ENCODE measurements around the gene CCDC127.

DNA sequence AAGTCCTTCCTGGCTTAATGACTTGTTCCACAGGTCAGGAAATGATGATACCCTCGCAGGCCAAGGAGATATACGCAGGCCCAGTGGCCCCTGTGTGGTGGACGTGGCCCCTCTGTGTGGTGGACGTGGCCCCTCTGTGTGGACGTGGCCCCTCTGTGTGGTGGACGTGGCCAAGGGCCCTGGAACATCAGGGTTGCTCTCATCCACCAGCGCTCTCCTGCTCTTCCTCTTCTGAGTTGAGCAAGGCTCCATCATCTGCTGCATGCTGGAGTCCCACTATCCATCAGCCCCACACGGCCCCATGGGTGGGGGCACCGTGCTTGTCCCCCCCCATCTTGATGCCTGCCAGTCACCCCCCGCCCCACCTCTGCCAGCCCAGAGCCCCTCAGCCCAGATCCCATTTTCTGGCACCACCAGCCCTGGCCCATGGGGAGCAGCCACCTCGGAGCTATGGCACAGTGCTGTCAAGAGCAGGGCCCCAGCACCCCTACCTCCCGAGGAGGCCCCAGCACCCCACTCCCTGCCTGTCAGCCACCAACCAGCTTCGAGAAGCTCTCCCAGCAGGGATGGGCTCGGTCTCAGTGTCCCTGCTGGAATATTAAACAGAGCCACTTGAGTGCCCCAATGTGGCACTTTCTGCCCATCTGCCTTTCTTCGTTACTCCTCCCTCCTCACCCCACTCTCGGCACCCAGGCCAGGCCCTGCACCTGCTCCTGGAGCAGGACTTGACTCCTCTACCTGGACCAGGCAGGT lies 18.6 kb downstream of the CCDC127 start:
- TF ChIP-seq CEBPB (IDR thresholded peaks at IDR 0.05) (no peak), TAF1 (IDR thresholded peaks at IDR 0.05; ENCODE audit: low read depth) (no peak), YY1 (IDR thresholded peaks at IDR 0.05; ENCODE audit: low read depth) (no peak), CREB1 (IDR thresholded peaks at IDR 0.05; ENCODE audit: low read depth) (no peak), EP300 (IDR thresholded peaks at IDR 0.05; ENCODE audit: borderline replicate concordance) (no peak), EGR1 (IDR thresholded peaks at IDR 0.05) (no peak), RAD21 (IDR thresholded peaks at IDR 0.05; ENCODE audit: low read depth) (no peak), NFIC (IDR thresholded peaks at IDR 0.05) (no peak), TCF12 (IDR thresholded peaks at IDR 0.05; ENCODE audit: low read depth) (no peak)
- TF ChIP-seq, protein P1, sequence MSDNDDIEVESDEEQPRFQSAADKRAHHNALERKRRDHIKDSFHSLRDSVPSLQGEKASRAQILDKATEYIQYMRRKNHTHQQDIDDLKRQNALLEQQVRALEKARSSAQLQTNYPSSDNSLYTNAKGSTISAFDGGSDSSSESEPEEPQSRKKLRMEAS (IDR thresholded peaks at IDR 0.05), result no peak
